ENCODE results near the gene SAMD4A.

Gene SAMD4A

GRCh38 chr14:54706769-54707168, 139.8 kb downstream of the SAMD4A start:
- no peak for DNase-seq (ENCODE audit: low read depth)

GRCh38 chr14:54708161-54708560, 141.2 kb downstream of the SAMD4A start:
- DNase-seq (ENCODE audit: low read depth): no peak

GRCh38 chr14:54708982-54709381, 142.1 kb downstream of the SAMD4A start:
- no peak for DNase-seq (ENCODE audit: low read depth)

- DNase-seq (ENCODE audit: low read depth): no peak
Measured at GRCh38 chr14:54709444-54709843, 142.5 kb downstream of the SAMD4A start.

- no peak for DNase-seq (ENCODE audit: low read depth)
Measured at GRCh38 chr14:54709867-54710266, 142.9 kb downstream of the SAMD4A start.

GRCh38 chr14:54711312-54711711, 144.4 kb downstream of the SAMD4A start:
- DNase-seq (ENCODE audit: low read depth): no peak

- no peak for DNase-seq (ENCODE audit: low read depth)
Measured at GRCh38 chr14:54711812-54712464, 145.0 kb downstream of the SAMD4A start.

GRCh38 chr14:54712465-54713200, 145.7 kb downstream of the SAMD4A start:
- DNase-seq (ENCODE audit: low read depth): no peak

GRCh38 chr14:54713379-54713778, 146.5 kb downstream of the SAMD4A start:
- DNase-seq (ENCODE audit: low read depth): no peak

- DNase-seq (ENCODE audit: low read depth): no peak
Measured at GRCh38 chr14:54715239-54715638, 148.3 kb downstream of the SAMD4A start.

- no peak for DNase-seq (ENCODE audit: low read depth)
Measured at GRCh38 chr14:54715811-54716210, 148.9 kb downstream of the SAMD4A start.

- DNase-seq (ENCODE audit: low read depth): no peak
Measured at GRCh38 chr14:54716862-54717261, 149.9 kb downstream of the SAMD4A start.

GRCh38 chr14:54718046-54718445, 151.1 kb downstream of the SAMD4A start:
- no peak for DNase-seq (ENCODE audit: low read depth)

GRCh38 chr14:54719406-54719805, 152.5 kb downstream of the SAMD4A start:
- DNase-seq (ENCODE audit: low read depth): no peak

GRCh38 chr14:54722791-54723432, 156.0 kb downstream of the SAMD4A start:
- DNase-seq (ENCODE audit: low read depth): no peak

- DNase-seq (ENCODE audit: low read depth): no peak
Measured at GRCh38 chr14:54724123-54724522, 157.2 kb downstream of the SAMD4A start.

GRCh38 chr14:54724676-54725325, 157.9 kb downstream of the SAMD4A start:
- DNase-seq (ENCODE audit: low read depth): no peak

- no peak for DNase-seq (ENCODE audit: low read depth)
Measured at GRCh38 chr14:54725998-54726397, 159.1 kb downstream of the SAMD4A start.

GRCh38 chr14:54727929-54728328, 161.0 kb downstream of the SAMD4A start:
- no peak for DNase-seq (ENCODE audit: low read depth)

- no peak for DNase-seq (ENCODE audit: low read depth)
Measured at GRCh38 chr14:54728700-54729527, 162.0 kb downstream of the SAMD4A start.

GRCh38 chr14:54730156-54730961, 163.4 kb downstream of the SAMD4A start:
- DNase-seq (ENCODE audit: low read depth): no peak
